BLaER1 treated with 17β-estradiol and CSF1 and Interleukin-3, amounts not matched to agents 10 nM and 100 nM (cell line): ENCODE data around the gene TBL1Y.
"Not testable (repeated sequence)": the region's sequence is repeated elsewhere in the genome, so short reads cannot be mapped to it uniquely, and the experiment has no call there.

Experiments used
- H3K27ac ChIP-seq, 11 experiments: shearing (Covaris generic); formaldehyde crosslinking; 2 replicates each; pipeline ENCODE4 v1.8.1; 2022
- H3K27me3 ChIP-seq, 11 experiments: shearing (Covaris generic); formaldehyde crosslinking; 2 replicates each; pipeline ENCODE4 v1.8.1; 2022
- H3K36me3 ChIP-seq, 11 experiments: shearing (Covaris generic); formaldehyde crosslinking; 2 replicates each; pipeline ENCODE4 v1.8.1; 2022
- H3K4me1 ChIP-seq, 10 experiments: shearing (Covaris generic); formaldehyde crosslinking; 2 replicates each; pipeline ENCODE4 v1.8.1; 2022
- H3K4me2 ChIP-seq, 11 experiments: shearing (Covaris generic); formaldehyde crosslinking; 2 replicates each; pipeline ENCODE4 v1.8.1; 2022
- H3K4me3 ChIP-seq, 10 experiments: shearing (Covaris generic); formaldehyde crosslinking; 2 replicates each; pipeline ENCODE4 v1.8.1; 2022
- H3K9ac ChIP-seq, 11 experiments: shearing (Covaris generic); formaldehyde crosslinking; 2 replicates each; pipeline ENCODE4 v1.8.1; 2022
- H3K9me3 ChIP-seq, 11 experiments: shearing (Covaris generic); formaldehyde crosslinking; replicated peaks in 1 of 11; 2 replicates each; pipeline ENCODE4 v1.8.1; 2022
- H4K20me1 ChIP-seq, 11 experiments: shearing (Covaris generic); formaldehyde crosslinking; 2 replicates each; pipeline ENCODE4 v1.8.1; 2022
- Cebpa-rat ChIP-seq, 11 experiments: shearing (Covaris generic); IDR thresholded peaks; 2 replicates each; pipeline ENCODE4 v1.8.1; 2022

The TBL1Y gene

DNA sequence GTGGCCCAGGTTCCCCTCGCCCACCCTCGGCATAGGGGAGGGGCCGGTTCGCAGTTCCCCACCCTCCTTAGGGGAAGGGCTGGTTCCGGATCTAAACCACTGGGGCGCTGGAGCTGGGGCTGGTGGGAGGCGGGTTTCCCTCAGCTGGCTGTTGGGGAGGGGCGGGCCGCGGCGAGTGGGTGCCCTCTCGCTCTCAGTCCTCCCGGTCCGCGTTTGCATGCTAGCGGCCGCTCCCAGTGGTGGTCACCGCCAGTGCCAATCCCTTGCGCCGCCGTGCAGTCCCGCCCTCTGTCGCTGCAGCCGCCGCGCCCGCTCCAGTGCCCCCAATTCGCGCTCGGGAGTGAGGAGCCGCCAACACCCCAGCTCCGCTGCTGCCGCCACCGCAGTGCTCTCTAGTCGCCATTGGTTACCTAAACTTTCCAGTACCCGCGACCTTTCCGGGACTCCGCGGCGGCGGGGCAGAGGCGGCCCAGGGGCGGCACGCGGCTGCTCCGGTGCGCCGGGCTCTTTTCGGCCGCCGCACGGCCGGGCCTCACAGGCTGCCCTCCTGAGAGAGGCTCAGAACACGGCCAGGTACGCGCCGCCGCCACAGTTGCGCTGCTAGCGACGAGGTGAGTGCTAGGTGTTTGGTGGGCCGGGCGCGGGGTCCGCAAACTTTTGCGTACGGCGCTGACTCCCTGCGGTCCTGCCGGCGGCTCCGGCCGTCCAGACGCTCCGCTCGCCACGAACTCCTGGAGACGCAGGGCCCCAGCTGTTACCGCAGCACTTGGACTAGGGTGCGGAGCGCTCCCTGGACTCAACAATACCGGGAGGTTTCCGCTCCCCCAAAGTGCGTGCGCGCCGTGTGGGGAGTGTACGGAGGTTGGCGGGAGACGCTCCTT, at the start of gene TBL1Y:
Gene TBL1Y (plus strand): TSS at position 326 of the 881 bp plus-strand sequence. CDS start 114,388 bp downstream, outside the sequence.
- H3K36me3 ChIP-seq, result no peaks in the 10 kb centered on the region
- H3K4me2 ChIP-seq, result no peak within 1 kb of the TSS
- TF ChIP-seq Cebpa-rat (IDR thresholded peaks at IDR 0.05), result no peak
- H3K9ac ChIP-seq, result no peak within 1 kb of the TSS
- no peaks in the 10 kb centered on the region for H3K27me3 ChIP-seq
- H4K20me1 ChIP-seq, result no peaks in the 10 kb centered on the region
- H3K4me1 ChIP-seq, result no peaks in the 10 kb centered on the region
- H3K4me3 ChIP-seq, result no peak within 1 kb of the TSS
- no peak within 1 kb of the TSS for H3K27ac ChIP-seq
- H3K9me3 ChIP-seq, result no peaks in the 10 kb centered on the region

DNA sequence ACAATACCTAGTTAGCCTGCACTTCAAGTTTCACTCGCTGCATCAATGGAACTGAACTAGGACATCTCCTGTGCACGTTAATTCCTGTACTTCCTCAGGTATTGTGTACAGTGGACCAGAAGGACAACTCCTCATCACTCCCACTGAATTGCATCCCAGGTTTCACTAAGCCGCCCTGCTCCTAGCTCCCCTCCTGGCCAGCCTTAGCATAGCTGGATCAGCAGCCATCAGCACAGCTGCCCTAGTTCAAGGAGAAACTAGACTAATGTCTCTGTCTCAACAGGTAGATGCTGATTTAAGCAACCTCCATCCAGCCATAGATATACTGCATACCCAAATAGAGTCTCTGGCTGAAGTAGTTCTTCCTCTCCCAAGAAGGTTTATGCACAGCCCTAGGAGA, 16.0 kb upstream of the TBL1Y start:
- Histone ChIP-seq H3K4me3 (no peak overlapping the region), H3K9ac (no peak overlapping the region), H3K9me3 (no peaks in the 10 kb centered on the region), H3K27ac (no peak overlapping the region), H3K4me1 (no peaks in the 10 kb centered on the region), H3K27me3 (no peaks in the 10 kb centered on the region), H3K4me2 (no peak overlapping the region), H3K36me3 (no peaks in the 10 kb centered on the region), H4K20me1 (no peaks in the 10 kb centered on the region)
- TF ChIP-seq Cebpa-rat (IDR thresholded peaks at IDR 0.05), result no peak

DNA sequence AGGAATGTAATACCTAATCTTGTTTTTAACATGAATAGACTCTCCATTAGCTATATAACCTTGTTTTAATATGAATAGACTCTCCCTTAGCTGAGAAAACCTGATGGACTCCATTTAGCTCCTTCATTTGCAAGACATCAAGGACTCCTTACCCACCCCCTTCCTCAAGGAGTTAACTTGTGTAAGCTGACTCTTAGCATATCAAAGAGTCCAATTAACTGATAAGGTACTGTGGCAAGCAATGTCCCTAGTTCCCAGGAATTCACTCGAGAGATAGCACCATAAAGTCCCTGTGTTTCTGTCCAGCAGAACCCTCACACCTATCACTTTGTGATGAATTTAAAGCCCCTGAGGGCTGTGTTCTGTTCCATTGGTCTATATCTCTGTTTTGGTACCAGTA, 15.3 kb upstream of the TBL1Y start:
- H3K9ac ChIP-seq, result no peak overlapping the region
- H3K36me3 ChIP-seq, result no peaks in the 10 kb centered on the region
- H3K9me3 ChIP-seq, result no peaks in the 10 kb centered on the region
- H4K20me1 ChIP-seq, result no peaks in the 10 kb centered on the region
- H3K27ac ChIP-seq, result no peak overlapping the region
- no peak overlapping the region for H3K4me2 ChIP-seq
- H3K27me3 ChIP-seq, result no peaks in the 10 kb centered on the region
- TF ChIP-seq Cebpa-rat (IDR thresholded peaks at IDR 0.05), result no peak
- H3K4me1 ChIP-seq, result no peaks in the 10 kb centered on the region
- no peak overlapping the region for H3K4me3 ChIP-seq

GRCh38 chrY:6902116-6902515, 8.4 kb upstream of the TBL1Y start:
- not testable (repeated sequence) for H3K4me3 ChIP-seq, H3K9me3 ChIP-seq, H3K4me2 ChIP-seq, H4K20me1 ChIP-seq, H3K4me1 ChIP-seq, H3K36me3 ChIP-seq, H3K9ac ChIP-seq, H3K27me3 ChIP-seq, H3K27ac ChIP-seq

GRCh38 chrY:6907591-6907990, 2.9 kb upstream of the TBL1Y start:
- Histone ChIP-seq H3K9ac (no peak overlapping the region), H3K4me2 (no peak overlapping the region), H3K27ac (no peak overlapping the region), H3K9me3 (no peaks in the 10 kb centered on the region), H4K20me1 (no peaks in the 10 kb centered on the region), H3K27me3 (no peaks in the 10 kb centered on the region), H3K4me3 (no peak overlapping the region), H3K4me1 (no peaks in the 10 kb centered on the region), H3K36me3 (no peaks in the 10 kb centered on the region)
- TF ChIP-seq Cebpa-rat (IDR thresholded peaks at IDR 0.05), result no peak

DNA sequence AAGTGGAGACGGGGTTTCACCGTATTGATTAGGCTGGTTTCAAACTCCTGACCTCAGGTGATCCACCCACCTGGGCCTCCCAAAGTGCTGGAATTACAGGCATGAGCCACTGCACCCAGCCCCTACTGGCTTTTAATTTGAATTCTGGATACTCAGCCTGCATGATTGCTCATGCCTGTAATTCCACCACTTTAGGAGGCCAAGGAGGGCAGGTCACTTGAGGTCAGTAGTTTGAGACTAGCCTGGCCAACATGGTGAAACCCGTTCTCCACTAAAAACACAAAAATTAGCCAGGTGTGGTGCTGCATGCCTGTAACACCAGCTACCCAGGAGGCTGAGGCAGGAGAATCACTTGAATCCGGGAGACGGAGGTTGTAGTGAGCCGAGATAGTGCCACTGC, 2.5 kb upstream of the TBL1Y start:
- not testable (repeated sequence) for H3K9ac ChIP-seq, H3K4me2 ChIP-seq, H3K4me1 ChIP-seq, H3K9me3 ChIP-seq, H3K36me3 ChIP-seq, H4K20me1 ChIP-seq, H3K27me3 ChIP-seq, H3K4me3 ChIP-seq, H3K27ac ChIP-seq

DNA sequence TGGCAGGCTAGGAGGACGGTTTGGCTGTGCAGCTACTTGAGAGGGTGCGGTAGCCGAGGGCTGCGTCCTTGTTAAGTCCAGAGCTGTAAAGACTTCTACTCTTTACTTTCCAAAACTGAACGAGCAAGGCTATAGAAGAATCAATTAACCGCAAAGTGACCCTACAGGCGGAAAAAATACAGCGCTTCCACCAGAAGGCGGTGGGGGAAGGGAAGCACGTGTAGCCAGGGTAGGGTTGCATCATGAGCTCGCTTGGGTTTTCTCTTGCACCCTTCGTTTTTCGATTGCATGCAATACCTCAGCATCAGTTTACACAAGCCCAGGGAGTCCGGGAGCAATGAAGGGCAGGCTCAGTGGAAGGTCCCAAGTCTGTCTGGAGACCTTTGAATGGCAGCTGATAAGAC, 1.4 kb upstream of the TBL1Y start:
- no peak overlapping the region for H3K9ac ChIP-seq
- no peak overlapping the region for H3K27ac ChIP-seq
- H3K4me3 ChIP-seq, result no peak overlapping the region
- H4K20me1 ChIP-seq, result no peaks in the 10 kb centered on the region
- no peaks in the 10 kb centered on the region for H3K9me3 ChIP-seq
- no peak for TF ChIP-seq Cebpa-rat (IDR thresholded peaks at IDR 0.05)
- no peaks in the 10 kb centered on the region for H3K4me1 ChIP-seq
- no peaks in the 10 kb centered on the region for H3K36me3 ChIP-seq
- H3K27me3 ChIP-seq, result no peaks in the 10 kb centered on the region
- H3K4me2 ChIP-seq, result no peak overlapping the region

DNA sequence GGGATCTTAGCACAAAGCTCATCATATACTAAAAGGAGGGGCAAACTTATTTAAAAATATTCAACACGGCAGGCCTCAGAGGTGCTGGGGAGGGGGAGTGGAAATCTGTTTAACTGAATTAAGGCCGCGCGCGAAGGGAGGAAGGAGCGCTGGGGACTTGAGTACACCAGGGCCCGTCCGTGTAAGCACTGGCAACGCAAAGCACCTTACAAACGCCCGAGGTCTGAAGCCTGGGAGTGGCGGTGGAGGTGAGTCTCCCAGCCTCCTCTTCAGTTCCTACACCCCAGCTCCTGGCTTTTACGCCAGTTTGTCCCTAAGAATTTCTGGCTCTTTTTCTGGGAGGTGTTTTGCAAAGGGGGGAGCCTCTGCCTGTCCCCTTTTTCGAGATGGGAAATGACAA, 641 bp upstream of the TBL1Y start:
- no peaks in the 10 kb centered on the region for H3K36me3 ChIP-seq
- H4K20me1 ChIP-seq, result no peaks in the 10 kb centered on the region
- H3K4me3 ChIP-seq, result no peak overlapping the region
- no peak overlapping the region for H3K4me2 ChIP-seq
- H3K9ac ChIP-seq, result no peak overlapping the region
- no peak for TF ChIP-seq Cebpa-rat (IDR thresholded peaks at IDR 0.05)
- H3K27me3 ChIP-seq, result no peaks in the 10 kb centered on the region
- no peaks in the 10 kb centered on the region for H3K4me1 ChIP-seq
- no peak overlapping the region for H3K27ac ChIP-seq
- no peaks in the 10 kb centered on the region for H3K9me3 ChIP-seq

GRCh38 chrY:6911253-6911881, 870 bp downstream of the TBL1Y start, which contains the start of gene AMELY:
AMELY (minus strand) TSS chrY:6911752; CDS start chrY:6872608, 39,144 bp downstream.
- no peaks in the 10 kb centered on the region for H3K36me3 ChIP-seq
- H3K27ac ChIP-seq, result no peak within 1 kb of the TSS
- H3K9me3 ChIP-seq, result no peaks in the 10 kb centered on the region
- no peak for TF ChIP-seq Cebpa-rat (IDR thresholded peaks at IDR 0.05)
- H3K4me1 ChIP-seq, result no peaks in the 10 kb centered on the region
- H3K4me2 ChIP-seq, result no peak within 1 kb of the TSS
- H3K9ac ChIP-seq, result no peak within 1 kb of the TSS
- no peak within 1 kb of the TSS for H3K4me3 ChIP-seq
- no peaks in the 10 kb centered on the region for H3K27me3 ChIP-seq
- H4K20me1 ChIP-seq, result no peaks in the 10 kb centered on the region

GRCh38 chrY:6913362-6913761, 2.9 kb downstream of the TBL1Y start:
- no peak overlapping the region for H3K9ac ChIP-seq
- H3K4me3 ChIP-seq, result no peak overlapping the region
- no peak overlapping the region for H3K4me2 ChIP-seq
- no peak for TF ChIP-seq Cebpa-rat (IDR thresholded peaks at IDR 0.05)
- H3K27me3 ChIP-seq, result no peaks in the 10 kb centered on the region
- H3K36me3 ChIP-seq, result no peaks in the 10 kb centered on the region
- H3K27ac ChIP-seq, result no peak overlapping the region
- H4K20me1 ChIP-seq, result no peaks in the 10 kb centered on the region
- no peaks in the 10 kb centered on the region for H3K4me1 ChIP-seq
- no peaks in the 10 kb centered on the region for H3K9me3 ChIP-seq
